Neural cell (in vitro differentiated cells): ENCODE data around the gene ARSJ. TPM values are rescaled to one million over a fixed set of nuclear protein-coding genes. Genes with fewer than 3 reads are reported as not detected.

Experiments
- H2AFZ ChIP-seq: fragments of 200-600, 300-800 bp; sonication (generic), shearing (Covaris generic); 2 replicates; pipeline ENCODE4 v1.6.0; 2014; ENCODE audit warnings: low read depth, mild to moderate bottlenecking, antibody characterized with exemption, low read length, moderate library complexity
- H3F3A ChIP-seq: fragments of 200-600 bp; shearing (Covaris generic); 2 replicates; pipeline ENCODE4 v1.6.1; 2016; ENCODE audit warnings: mild to moderate bottlenecking, moderate library complexity, mixed read lengths, antibody characterized with exemption, low read length; ENCODE audit not compliant: insufficient read depth, poor library complexity, severe bottlenecking
- H3K27ac ChIP-seq: fragments of 200-600, 300-800 bp; sonication (generic), shearing (Covaris generic); 2 replicates; pipeline ENCODE4 v1.5.1; 2014; ENCODE audit warnings: mild to moderate bottlenecking, low read length, moderate library complexity
- H3K27me3 ChIP-seq: fragments of 300-800, 200-600 bp; sonication (generic), shearing (Covaris generic); 2 replicates; pipeline ENCODE4 v1.6.0; 2014; ENCODE audit warnings: mild to moderate bottlenecking, low read depth, low read length, moderate library complexity; ENCODE audit not compliant: insufficient read depth
- H3K36me3 ChIP-seq: fragments of 300-800, 200-600 bp; sonication (generic), shearing (Covaris generic); 2 replicates; pipeline ENCODE4 v1.5.1; 2014; ENCODE audit warnings: mild to moderate bottlenecking, antibody characterized with exemption, low read length, moderate library complexity; ENCODE audit not compliant: insufficient read depth
- H3K4me2 ChIP-seq: fragments of 300-800, 200-600 bp; sonication (generic), shearing (Covaris generic); 2 replicates; pipeline ENCODE4 v1.6.0; 2014; ENCODE audit warnings: mild to moderate bottlenecking, low read length
- H3K4me3 ChIP-seq: fragments of 300-800, 200-600 bp; sonication (generic), shearing (Covaris generic); 2 replicates; pipeline ENCODE4 v1.5.1; 2014; ENCODE audit warnings: mild to moderate bottlenecking, low read length, moderate library complexity
- H3K79me2 ChIP-seq: fragments of 200-600 bp; shearing (Covaris generic); replicated peaks from 2 replicates; pipeline ENCODE4 v1.6.0; 2014; ENCODE audit warnings: mild to moderate bottlenecking, low read length, moderate library complexity; ENCODE audit not compliant: insufficient read depth
- H3K9ac ChIP-seq: fragments of 300-800, 200-600 bp; sonication (generic), shearing (Covaris generic); 2 replicates; pipeline ENCODE4 v1.6.1; 2016; ENCODE audit warnings: mild to moderate bottlenecking, low read length, mixed read lengths
- H3K9me2 ChIP-seq: fragments of 200-600 bp; shearing (Covaris generic); 2 replicates; pipeline ENCODE4 v1.6.1; 2016; ENCODE audit warnings: mild to moderate bottlenecking, low read length, mixed read lengths; ENCODE audit not compliant: insufficient read depth
- H3K9me3 ChIP-seq: fragments of 200-600, 300-800 bp; sonication (generic), shearing (Covaris generic); 2 replicates; pipeline ENCODE4 v1.6.1; 2016; ENCODE audit warnings: mild to moderate bottlenecking, mixed run types, low read length, moderate library complexity, mixed read lengths
- H4K20me1 ChIP-seq: fragments of 200-600 bp; shearing (Covaris generic); 2 replicates; pipeline ENCODE4 v1.6.1; 2016; ENCODE audit warnings: mild to moderate bottlenecking, mixed run types; ENCODE audit not compliant: insufficient read depth
- EP300 ChIP-seq: fragments of 450-650 bp; conservative IDR thresholded peaks from 2 replicates; pipeline ENCODE4 v1.6.1; 2014; ENCODE audit warnings: antibody characterized with exemption, mild to moderate bottlenecking, moderate library complexity; ENCODE audit not compliant: poor library complexity, severe bottlenecking
- EZH2 ChIP-seq: fragments of 200-600, 300-800 bp; shearing (Covaris generic), sonication (generic); IDR thresholded peaks from 2 replicates; pipeline ENCODE4 v1.6.1; 2014; ENCODE audit warnings: antibody characterized with exemption, low read length, borderline replicate concordance, mild to moderate bottlenecking; ENCODE audit not compliant: insufficient read depth, poor library complexity, severe bottlenecking
- MXI1 ChIP-seq: fragments of 450-650 bp; conservative IDR thresholded peaks from 2 replicates; pipeline ENCODE4 v1.6.1; 2014; ENCODE audit warnings: antibody characterized with exemption, mild to moderate bottlenecking; ENCODE audit not compliant: poor library complexity, severe bottlenecking
- POLR2AphosphoS5 ChIP-seq: IDR thresholded peaks from 2 replicates; pipeline ENCODE4 v1.6.1; 2012
- RAD21 ChIP-seq: fragments of 450-650 bp; conservative IDR thresholded peaks from 2 replicates; pipeline ENCODE4 v1.6.1; 2014; ENCODE audit warnings: antibody characterized with exemption, mild to moderate bottlenecking, moderate library complexity
- REST ChIP-seq: IDR thresholded peaks from 2 replicates; pipeline ENCODE4 v1.6.1; 2012; ENCODE audit warnings: borderline replicate concordance
- SMC3 ChIP-seq: fragments of 450-650 bp; conservative IDR thresholded peaks from 2 replicates; pipeline ENCODE4 v1.6.1; 2014; ENCODE audit warnings: antibody characterized with exemption, mild to moderate bottlenecking, moderate library complexity; ENCODE audit not compliant: poor library complexity
- TAF1 ChIP-seq: IDR thresholded peaks from 2 replicates; pipeline ENCODE4 v1.6.1; 2012; ENCODE audit warnings: low read depth
- polyA plus RNA-seq: library from polyadenylated mRNA; depleted of rRNA; stranded (reverse); fragments of >200 nt; gene quantifications from 2 replicates; pipeline ENCODE4 v1.2.3, GENCODE V29; 2014
- TF ChIP-seq, protein P1 (sequence below): fragments of 450-650 bp; IDR thresholded peaks from 2 replicates; pipeline ENCODE4 v1.5.1; 2014; ENCODE audit warnings: antibody characterized with exemption, mild to moderate bottlenecking, moderate library complexity; ENCODE audit not compliant: poor library complexity, severe bottlenecking

The ARSJ gene
- polyA plus RNA-seq, 1 donor from 2014 or later = 0.10 TPM

- no peaks in the 10 kb centered on the region for H3K9me3 ChIP-seq
- no peak overlapping the region for H3K4me2 ChIP-seq
- no peak for TF ChIP-seq TAF1
- TF ChIP-seq REST = no peak
- TF ChIP-seq EP300 = no peak
- TF ChIP-seq SMC3 = no peak
- TF ChIP-seq RAD21 = no peak
- TF ChIP-seq EZH2 = no peak
- TF ChIP-seq, protein P1, sequence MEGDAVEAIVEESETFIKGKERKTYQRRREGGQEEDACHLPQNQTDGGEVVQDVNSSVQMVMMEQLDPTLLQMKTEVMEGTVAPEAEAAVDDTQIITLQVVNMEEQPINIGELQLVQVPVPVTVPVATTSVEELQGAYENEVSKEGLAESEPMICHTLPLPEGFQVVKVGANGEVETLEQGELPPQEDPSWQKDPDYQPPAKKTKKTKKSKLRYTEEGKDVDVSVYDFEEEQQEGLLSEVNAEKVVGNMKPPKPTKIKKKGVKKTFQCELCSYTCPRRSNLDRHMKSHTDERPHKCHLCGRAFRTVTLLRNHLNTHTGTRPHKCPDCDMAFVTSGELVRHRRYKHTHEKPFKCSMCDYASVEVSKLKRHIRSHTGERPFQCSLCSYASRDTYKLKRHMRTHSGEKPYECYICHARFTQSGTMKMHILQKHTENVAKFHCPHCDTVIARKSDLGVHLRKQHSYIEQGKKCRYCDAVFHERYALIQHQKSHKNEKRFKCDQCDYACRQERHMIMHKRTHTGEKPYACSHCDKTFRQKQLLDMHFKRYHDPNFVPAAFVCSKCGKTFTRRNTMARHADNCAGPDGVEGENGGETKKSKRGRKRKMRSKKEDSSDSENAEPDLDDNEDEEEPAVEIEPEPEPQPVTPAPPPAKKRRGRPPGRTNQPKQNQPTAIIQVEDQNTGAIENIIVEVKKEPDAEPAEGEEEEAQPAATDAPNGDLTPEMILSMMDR = no peak
- TF ChIP-seq POLR2AphosphoS5 = no peak
- no peak for TF ChIP-seq MXI1
- H3K9me2 ChIP-seq = no peaks in the 10 kb centered on the region
- H3K36me3 ChIP-seq = no peaks in the 10 kb centered on the region
- no peak overlapping the region for H2AFZ ChIP-seq
- no peaks in the 10 kb centered on the region for H3K79me2 ChIP-seq
- no peak overlapping the region for H3K9ac ChIP-seq
- H3K27ac ChIP-seq = no peak overlapping the region
- no peaks in the 10 kb centered on the region for H3F3A ChIP-seq
- no peaks in the 10 kb centered on the region for H3K27me3 ChIP-seq
- no peaks in the 10 kb centered on the region for H4K20me1 ChIP-seq
- H3K4me3 ChIP-seq = no peak overlapping the region
Observed at GRCh38 chr4:113851816-113852215, 127.6 kb downstream of the ARSJ start.

Other genes starting within 250 kb of the ARSJ start
- gene CAMK2D, start 217.9 kb downstream of the ARSJ start, polyA plus RNA-seq = 27.1 and 29.8 TPM in 2 replicates